GM23338 (cell line): ENCODE measurements around the gene CRYL1.

ENCODE experiments used
- CREB1 ChIP-seq: fragments of 250-450 bp; sonication (Bioruptor Pico); IDR thresholded peaks from 2 replicates; pipeline ENCODE4 v1.5.0; 2020; ENCODE audit warnings: low read depth, mild to moderate bottlenecking, moderate library complexity
- EZH2 ChIP-seq: fragments of 200-600 bp; sonication (generic); IDR thresholded peaks from one replicate; pipeline ENCODE4 v1.8.0; 2017; ENCODE audit warnings: antibody characterized with exemption, mild to moderate bottlenecking, low read depth; ENCODE audit not compliant: unreplicated experiment
- EZH2phosphoT487 ChIP-seq: fragments of 200-600 bp; sonication (generic); IDR thresholded peaks from one replicate; pipeline ENCODE4 v1.8.1; 2018; ENCODE audit warnings: antibody characterized with exemption; ENCODE audit not compliant: unreplicated experiment
- NANOG ChIP-seq: IDR thresholded peaks from 2 replicates; pipeline ENCODE4 v1.6.1; 2016; ENCODE audit warnings: antibody characterized with exemption, borderline replicate concordance
- POLR2AphosphoS5 ChIP-seq: IDR thresholded peaks from 2 replicates; pipeline ENCODE4 v1.6.1; 2016; ENCODE audit warnings: antibody characterized with exemption, low read depth
- ZNF331 ChIP-seq: fragments of 250-450 bp; sonication (Bioruptor Pico); IDR thresholded peaks from 2 replicates; pipeline ENCODE4 v1.5.0; 2020; ENCODE audit warnings: low read depth, mild to moderate bottlenecking, moderate library complexity
- TF ChIP-seq, protein P1 (sequence below), 2 experiments: fragments of 200-600 bp in 1 of 2; sonication (generic) in 1 of 2; conservative IDR thresholded peaks; 2 replicates each; pipeline versions ENCODE4 v1.5.1 to v1.6.1; 2016 to 2017; ENCODE audit warnings: antibody characterized with exemption in 2 of 2, low read depth in 2 of 2, mild to moderate bottlenecking in 2 of 2, moderate library complexity in 1 of 2

DNA sequence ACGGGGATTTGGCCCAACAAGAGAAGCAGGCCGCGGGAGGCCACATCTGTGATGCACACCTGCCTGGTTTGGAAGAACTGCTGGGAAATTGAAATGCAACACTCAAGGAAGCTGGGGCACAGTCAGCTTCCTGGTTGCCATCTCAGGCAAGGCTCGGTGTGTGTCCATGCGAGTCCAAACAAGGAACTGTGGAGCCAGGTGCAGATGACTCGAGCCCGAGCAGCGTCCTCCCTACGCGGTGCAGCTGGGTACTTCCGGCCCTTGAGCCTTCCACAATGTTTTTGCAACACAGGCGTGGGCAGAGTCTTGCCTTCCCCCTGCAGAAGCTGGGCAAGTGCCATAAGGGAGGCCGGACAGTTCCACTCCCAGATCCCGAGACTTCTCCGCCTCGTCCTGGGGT, 94.6 kb downstream of the CRYL1 start:
- TF ChIP-seq, protein P1, sequence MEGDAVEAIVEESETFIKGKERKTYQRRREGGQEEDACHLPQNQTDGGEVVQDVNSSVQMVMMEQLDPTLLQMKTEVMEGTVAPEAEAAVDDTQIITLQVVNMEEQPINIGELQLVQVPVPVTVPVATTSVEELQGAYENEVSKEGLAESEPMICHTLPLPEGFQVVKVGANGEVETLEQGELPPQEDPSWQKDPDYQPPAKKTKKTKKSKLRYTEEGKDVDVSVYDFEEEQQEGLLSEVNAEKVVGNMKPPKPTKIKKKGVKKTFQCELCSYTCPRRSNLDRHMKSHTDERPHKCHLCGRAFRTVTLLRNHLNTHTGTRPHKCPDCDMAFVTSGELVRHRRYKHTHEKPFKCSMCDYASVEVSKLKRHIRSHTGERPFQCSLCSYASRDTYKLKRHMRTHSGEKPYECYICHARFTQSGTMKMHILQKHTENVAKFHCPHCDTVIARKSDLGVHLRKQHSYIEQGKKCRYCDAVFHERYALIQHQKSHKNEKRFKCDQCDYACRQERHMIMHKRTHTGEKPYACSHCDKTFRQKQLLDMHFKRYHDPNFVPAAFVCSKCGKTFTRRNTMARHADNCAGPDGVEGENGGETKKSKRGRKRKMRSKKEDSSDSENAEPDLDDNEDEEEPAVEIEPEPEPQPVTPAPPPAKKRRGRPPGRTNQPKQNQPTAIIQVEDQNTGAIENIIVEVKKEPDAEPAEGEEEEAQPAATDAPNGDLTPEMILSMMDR (conservative IDR thresholded peaks at IDR 0.05; ENCODE audit: low read depth in 2 of 2), result no peak
- TF ChIP-seq EZH2, result no peak
- TF ChIP-seq EZH2phosphoT487, result no peak
- no peak for TF ChIP-seq POLR2AphosphoS5
- TF ChIP-seq CREB1 (CRISPR knock-in tag), result no peak
- TF ChIP-seq NANOG, result no peak
- TF ChIP-seq ZNF331 (CRISPR knock-in tag), result no peak
